ENCODE results near the gene HGFAC. TPM values are rescaled to one million over a fixed set of nuclear protein-coding genes. Genes with fewer than 3 reads are reported as not detected.

HGFAC gene
- total RNA-seq, 1 donor from 2014 or later = not detected

- peak overlapping the region; percentile 13 for H3K27ac ChIP-seq
- no peak for DNase-seq (ENCODE audit: extremely low spot score in 2 of 2)
- TF ChIP-seq POLR2A (IDR thresholded peaks at IDR 0.05) = no peak
- no peak for TF ChIP-seq CTCF (IDR thresholded peaks at IDR 0.05)
- TF ChIP-seq POLR2AphosphoS5 (IDR thresholded peaks at IDR 0.05; ENCODE audit: insufficient read depth in 1 of 2, low read depth in 1 of 2) = no peak
- H3K4me1 ChIP-seq = peaks cover 28% of the 10 kb centered on the region
- no peaks in the 10 kb centered on the region for H3K27me3 ChIP-seq
- intact Hi-C loops (cut with DNase I) = no loop called here
- H3K4me3 ChIP-seq = no peak overlapping the region
- no peaks in the 10 kb centered on the region for H3K9me3 ChIP-seq
- no peaks in the 10 kb centered on the region for H3K36me3 ChIP-seq
Observed at GRCh38 chr4:3436048-3436797, 5.5 kb upstream of the HGFAC start.

- TF ChIP-seq POLR2A (IDR thresholded peaks at IDR 0.05) = no peak
- peak; percentile 36 to 56 for TF ChIP-seq POLR2AphosphoS5 (IDR thresholded peaks at IDR 0.05; ENCODE audit: insufficient read depth in 1 of 2, low read depth in 1 of 2)
- no peak for TF ChIP-seq CTCF (IDR thresholded peaks at IDR 0.05)
- Histone ChIP-seq H3K4me1 (peaks cover 28% of the 10 kb centered on the region), H3K4me3 (no peak overlapping the region), H3K27ac (peak overlapping the region; percentile 20), H3K9me3 (no peaks in the 10 kb centered on the region), H3K36me3 (no peaks in the 10 kb centered on the region), H3K27me3 (no peaks in the 10 kb centered on the region)
- no peak for DNase-seq (ENCODE audit: extremely low spot score in 2 of 2)
- intact Hi-C loops (cut with DNase I) = no loop called here
Observed at GRCh38 chr4:3436798-3437581, 4.8 kb upstream of the HGFAC start.

- Histone ChIP-seq H3K36me3 (no peaks in the 10 kb centered on the region), H3K9me3 (no peaks in the 10 kb centered on the region), H3K4me3 (no peak overlapping the region), H3K4me1 (peaks cover 28% of the 10 kb centered on the region), H3K27ac (peak overlapping the region; percentile 20), H3K27me3 (no peaks in the 10 kb centered on the region)
- intact Hi-C loops (cut with DNase I) = no loop called here
- DNase-seq (ENCODE audit: extremely low spot score in 2 of 2) = no peak
- TF ChIP-seq POLR2AphosphoS5 (IDR thresholded peaks at IDR 0.05; ENCODE audit: insufficient read depth in 1 of 2, low read depth in 1 of 2) (no peak), CTCF (IDR thresholded peaks at IDR 0.05) (no peak), POLR2A (IDR thresholded peaks at IDR 0.05) (no peak)
Observed at GRCh38 chr4:3437582-3437936, 4.2 kb upstream of the HGFAC start.

- intact Hi-C loops (cut with DNase I) = no loop called here
- H3K36me3 ChIP-seq = no peaks in the 10 kb centered on the region
- no peak for TF ChIP-seq CTCF (IDR thresholded peaks at IDR 0.05)
- TF ChIP-seq POLR2A (IDR thresholded peaks at IDR 0.05) = no peak
- TF ChIP-seq POLR2AphosphoS5 (IDR thresholded peaks at IDR 0.05; ENCODE audit: insufficient read depth in 1 of 2, low read depth in 1 of 2) = no peak
- no peak overlapping the region for H3K4me3 ChIP-seq
- no peaks in the 10 kb centered on the region for H3K9me3 ChIP-seq
- H3K27me3 ChIP-seq = no peaks in the 10 kb centered on the region
- no peak for DNase-seq (ENCODE audit: extremely low spot score in 2 of 2)
- H3K27ac ChIP-seq = peak overlapping the region; percentile 20
- H3K4me1 ChIP-seq = peaks cover 28% of the 10 kb centered on the region
Observed at GRCh38 chr4:3437998-3438846, 3.5 kb upstream of the HGFAC start.
